Measurements from ENCODE around the gene NUCB2. TPM values are rescaled to one million over a fixed set of nuclear protein-coding genes. Genes with fewer than 3 reads are reported as not detected.
"Not testable (repeated sequence)": the region's sequence is repeated elsewhere in the genome, so short reads cannot be mapped to it uniquely, and the experiment has no call there.

NUCB2 gene
- total RNA-seq, 1 donor from 2014 or later: 52.8 TPM

- no peak overlapping the region for H3K4me3 Mint-ChIP-seq (ENCODE audit: low read depth)
- H3K27me3 Mint-ChIP-seq: peaks cover 3% of the 10 kb centered on the region
- peaks cover 4% of the 10 kb centered on the region for H3K4me1 Mint-ChIP-seq (ENCODE audit: low read depth)
- H3K9me3 Mint-ChIP-seq (ENCODE audit: low read depth): no peaks in the 10 kb centered on the region
- no peak for TF ChIP-seq CTCF (IDR thresholded peaks at IDR 0.05; ENCODE audit: unreplicated experiment)
- no peaks in the 10 kb centered on the region for H3K36me3 Mint-ChIP-seq (ENCODE audit: insufficient read depth)
- no peak for DNase-seq (ENCODE audit: low spot score, unreplicated experiment)
- no peak overlapping the region for H3K27ac Mint-ChIP-seq
Observed at GRCh38 chr11:17260020-17260419, 16.5 kb upstream of the NUCB2 start.

GRCh38 chr11:17263769-17264168, 12.8 kb upstream of the NUCB2 start:
- H3K9me3 Mint-ChIP-seq (ENCODE audit: low read depth): no peaks in the 10 kb centered on the region
- no peak for DNase-seq (ENCODE audit: low spot score, unreplicated experiment)
- H3K4me3 Mint-ChIP-seq (ENCODE audit: low read depth): no peak overlapping the region
- TF ChIP-seq CTCF (IDR thresholded peaks at IDR 0.05; ENCODE audit: unreplicated experiment): no peak
- peaks cover under 1% of the 10 kb centered on the region for H3K4me1 Mint-ChIP-seq (ENCODE audit: low read depth)
- H3K27me3 Mint-ChIP-seq: peaks cover 3% of the 10 kb centered on the region
- no peak overlapping the region for H3K27ac Mint-ChIP-seq
- no peaks in the 10 kb centered on the region for H3K36me3 Mint-ChIP-seq (ENCODE audit: insufficient read depth)

GRCh38 chr11:17266781-17267180, 9.8 kb upstream of the NUCB2 start:
- no peak for TF ChIP-seq CTCF (IDR thresholded peaks at IDR 0.05; ENCODE audit: unreplicated experiment)
- H3K36me3 Mint-ChIP-seq (ENCODE audit: insufficient read depth): no peaks in the 10 kb centered on the region
- DNase-seq (ENCODE audit: low spot score, unreplicated experiment): no peak
- no peak overlapping the region for H3K4me3 Mint-ChIP-seq (ENCODE audit: low read depth)
- H3K27me3 Mint-ChIP-seq: peaks cover 3% of the 10 kb centered on the region
- H3K9me3 Mint-ChIP-seq (ENCODE audit: low read depth): no peaks in the 10 kb centered on the region
- no peaks in the 10 kb centered on the region for H3K4me1 Mint-ChIP-seq (ENCODE audit: low read depth)
- no peak overlapping the region for H3K27ac Mint-ChIP-seq

- Mint-ChIP-seq H3K4me1 (ENCODE audit: low read depth) (no peaks in the 10 kb centered on the region), H3K27me3 (peaks cover 3% of the 10 kb centered on the region), H3K4me3 (ENCODE audit: low read depth) (no peak overlapping the region), H3K27ac (no peak overlapping the region), H3K36me3 (ENCODE audit: insufficient read depth) (no peaks in the 10 kb centered on the region), H3K9me3 (ENCODE audit: low read depth) (no peaks in the 10 kb centered on the region)
- no peak for DNase-seq (ENCODE audit: low spot score, unreplicated experiment)
- TF ChIP-seq CTCF (IDR thresholded peaks at IDR 0.05; ENCODE audit: unreplicated experiment): no peak
Observed at GRCh38 chr11:17267576-17267975, 9.0 kb upstream of the NUCB2 start.

- H3K36me3 Mint-ChIP-seq (ENCODE audit: insufficient read depth); H3K27me3 Mint-ChIP-seq; H3K27ac Mint-ChIP-seq; H3K4me3 Mint-ChIP-seq (ENCODE audit: low read depth); H3K4me1 Mint-ChIP-seq (ENCODE audit: low read depth); H3K9me3 Mint-ChIP-seq (ENCODE audit: low read depth); DNase-seq (ENCODE audit: low spot score, unreplicated experiment): not testable (repeated sequence)
Observed at GRCh38 chr11:17268500-17268899, 8.0 kb upstream of the NUCB2 start.

- no peak for DNase-seq (ENCODE audit: low spot score, unreplicated experiment)
- Mint-ChIP-seq H3K27me3 (peaks cover 3% of the 10 kb centered on the region), H3K9me3 (ENCODE audit: low read depth) (no peaks in the 10 kb centered on the region), H3K4me3 (ENCODE audit: low read depth) (no peak overlapping the region), H3K27ac (no peak overlapping the region), H3K36me3 (ENCODE audit: insufficient read depth) (no peaks in the 10 kb centered on the region), H3K4me1 (ENCODE audit: low read depth) (peaks cover 3% of the 10 kb centered on the region)
- no peak for TF ChIP-seq CTCF (IDR thresholded peaks at IDR 0.05; ENCODE audit: unreplicated experiment)
Observed at GRCh38 chr11:17268902-17269301, 7.6 kb upstream of the NUCB2 start.
